GM12864 (cell line): Measurements from ENCODE around the gene FARP1.

Source experiments
- DNase-seq: peaks from one replicate; pipeline ENCODE4 v3.0.0-alpha.2; 2011; ENCODE audit warnings: low read depth
- H3K4me3 ChIP-seq: 2 replicates; pipeline ENCODE4 v1.5.1; 2011; ENCODE audit warnings: mild to moderate bottlenecking, low read depth, low read length, control low read depth
- CTCF ChIP-seq: IDR thresholded peaks from 2 replicates; pipeline ENCODE4 v1.5.1; 2011; ENCODE audit warnings: low read depth, mild to moderate bottlenecking, moderate library complexity, low read length, control low read depth, inconsistent platforms; ENCODE audit errors: missing control alignments

The FARP1 gene

DNA sequence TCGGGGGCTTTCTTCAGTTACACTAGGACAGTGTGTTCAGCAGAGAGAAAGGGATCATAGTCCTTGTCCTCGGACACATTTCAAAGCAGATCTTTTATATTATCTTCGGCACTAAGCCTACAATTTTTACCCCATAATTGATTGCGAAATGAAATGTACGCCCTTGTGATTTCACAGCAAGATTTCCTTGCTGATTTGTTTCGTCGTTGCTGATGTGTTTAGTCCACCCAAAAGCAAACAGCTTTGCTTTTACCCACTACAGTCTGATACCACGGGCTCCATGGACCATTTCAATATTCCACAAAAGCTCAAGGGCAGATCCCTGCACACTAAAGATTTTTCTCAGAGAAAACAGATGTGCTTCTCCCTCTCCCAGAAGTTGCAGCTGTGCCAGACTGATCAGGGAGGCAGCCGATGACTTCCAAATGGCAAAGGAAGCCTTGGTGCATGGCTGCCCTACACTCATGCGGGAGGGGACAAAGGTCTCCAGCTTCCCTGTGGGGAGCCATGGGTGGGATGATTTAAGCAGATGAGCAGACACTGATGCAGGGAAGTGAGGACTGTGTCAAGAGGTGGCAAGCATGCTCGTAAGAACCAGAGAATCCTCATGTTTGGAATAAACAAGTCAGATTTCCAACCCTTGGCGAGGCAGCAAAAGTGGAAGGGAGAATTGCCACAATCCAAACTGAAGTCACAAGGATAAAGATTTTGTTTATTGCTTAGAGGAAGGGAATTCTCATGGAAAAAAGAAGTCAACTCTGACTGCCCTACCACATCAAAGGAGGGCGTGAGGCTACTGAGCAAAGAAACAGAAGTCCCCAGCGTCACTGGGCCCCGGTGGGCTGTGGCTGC is 353.0 kb downstream of the FARP1 start:
- no peak overlapping the region for H3K4me3 ChIP-seq
- no peak for DNase-seq

DNA sequence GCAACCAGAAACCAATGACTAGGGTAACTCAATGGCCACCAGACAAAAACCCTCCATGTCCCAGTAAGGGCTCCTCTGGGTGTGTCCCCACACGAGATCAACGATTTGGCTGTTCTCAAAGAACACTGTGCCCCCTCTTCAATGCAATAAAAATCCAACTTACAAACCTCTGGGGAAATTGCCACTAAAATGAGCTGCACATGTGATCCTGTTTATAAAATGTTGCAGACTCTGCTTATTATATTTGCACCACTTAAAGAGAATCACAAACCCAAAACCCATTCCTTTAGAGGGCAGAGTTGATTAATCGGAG is 353.5 kb downstream of the FARP1 start:
- no peak for TF ChIP-seq CTCF
- no peak for DNase-seq
- no peak overlapping the region for H3K4me3 ChIP-seq

More for the DNA sequence above, 353.0 kb downstream of the FARP1 start:
- TF ChIP-seq CTCF = no peak

DNA sequence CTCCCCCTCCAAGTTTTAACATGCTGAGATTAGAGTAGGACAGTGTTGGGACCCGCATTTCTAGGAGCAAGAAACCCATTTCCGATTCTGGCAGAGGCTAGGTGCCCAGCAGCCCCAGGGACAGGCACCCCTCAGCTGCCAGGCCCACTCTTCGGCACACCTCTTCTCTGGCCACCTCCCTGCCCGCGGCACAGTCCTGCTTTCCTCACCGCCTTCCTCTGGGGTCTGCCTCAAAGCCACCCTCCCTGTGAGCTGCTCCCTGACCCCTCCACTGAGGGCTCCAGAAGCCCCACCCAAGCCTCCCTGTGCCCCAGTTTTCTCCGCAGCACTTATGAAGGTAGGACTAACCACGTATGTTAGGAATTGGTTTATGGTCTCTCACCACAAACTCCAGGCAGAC is 354.1 kb downstream of the FARP1 start:
- no peak for DNase-seq
- no peak overlapping the region for H3K4me3 ChIP-seq
- TF ChIP-seq CTCF = no peak

GRCh38 chr13:98500963-98501421 is 358.1 kb downstream of the FARP1 start:
- peak; percentile 60 for DNase-seq
- no peak overlapping the region for H3K4me3 ChIP-seq
- TF ChIP-seq CTCF = no peak

DNA sequence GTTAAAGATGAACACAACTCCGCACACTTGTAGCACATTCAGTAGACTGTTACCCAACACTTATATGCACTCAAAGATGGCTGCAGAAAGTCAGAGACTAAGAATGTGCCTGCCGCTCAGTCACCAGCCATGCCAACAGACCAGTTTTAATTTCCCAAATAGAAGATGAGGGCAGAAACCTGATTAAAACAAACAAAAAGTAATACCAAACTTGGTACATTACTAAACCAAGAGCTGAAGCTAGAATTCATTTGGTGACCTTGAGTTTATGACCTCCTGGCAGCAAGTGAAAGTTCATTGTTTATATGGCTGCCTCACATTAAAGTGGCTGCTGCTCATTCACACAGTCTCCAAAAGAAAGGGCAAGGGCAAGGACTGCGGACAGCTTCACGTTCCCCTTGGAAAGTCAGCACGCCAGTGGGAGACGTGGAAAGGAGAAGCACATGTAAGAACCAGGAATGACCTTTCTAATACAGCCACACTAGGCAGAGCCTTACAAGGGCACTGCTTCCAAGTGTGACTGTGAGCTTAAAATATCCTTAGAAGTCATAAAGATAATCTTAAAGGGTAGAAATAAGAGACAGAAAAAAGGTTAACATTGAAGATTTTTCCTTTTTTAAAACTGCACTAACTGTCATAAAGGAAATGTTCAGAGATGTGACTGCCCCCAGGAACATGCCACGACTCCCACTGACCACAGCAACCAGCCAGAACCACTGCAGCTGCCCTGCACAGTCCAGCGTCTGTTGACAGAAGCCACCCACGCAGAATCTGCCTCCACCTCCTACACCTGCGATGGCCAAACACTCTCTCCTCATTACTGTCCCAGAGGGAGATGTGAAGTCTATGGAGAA is 360.5 kb downstream of the FARP1 start:
- no peak overlapping the region for H3K4me3 ChIP-seq
- TF ChIP-seq CTCF = no peak
- no peak for DNase-seq

DNA sequence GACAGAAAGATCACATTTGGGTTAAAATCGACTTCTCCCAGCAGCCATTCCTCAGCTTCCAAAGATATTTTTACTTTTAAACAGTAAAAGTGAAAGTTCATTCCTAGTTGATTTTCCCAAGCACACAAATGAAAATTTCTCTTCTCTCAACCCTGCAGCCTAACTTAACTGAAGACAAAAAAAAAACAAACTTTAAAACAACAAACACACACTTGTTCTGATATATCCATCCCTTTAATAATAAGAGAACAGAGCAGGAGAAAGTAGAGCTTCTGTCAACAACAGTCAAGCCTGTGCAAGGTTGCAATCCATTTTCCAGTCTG is 361.1 kb downstream of the FARP1 start:
- DNase-seq = no peak

More for the DNA sequence above, 361.1 kb downstream of the FARP1 start:
- no peak overlapping the region for H3K4me3 ChIP-seq
- TF ChIP-seq CTCF = no peak
